Limb (tissue), 2 donors: Measurements from ENCODE around the gene NEDD8.
"Not testable (repeated sequence)": the region's sequence is repeated elsewhere in the genome, so short reads cannot be mapped to it uniquely, and the experiment has no call there.

Experiments used
- DNase-seq, 2 donors: peaks; one replicate each; pipeline ENCODE4 v3.0.0-alpha.2; 2016; ENCODE audit errors: extremely low spot score in 2 of 2

Gene NEDD8

GRCh38 chr14:24247422-24247821 is 15.3 kb upstream of the NEDD8 start:
- no peak for DNase-seq

GRCh38 chr14:24246765-24247212 is 14.6 kb upstream of the NEDD8 start:
- no peak for DNase-seq

- DNase-seq, result not testable (repeated sequence)
Measured at GRCh38 chr14:24245350-24245749, 13.2 kb upstream of the NEDD8 start.

- DNase-seq, result no peak
Measured at GRCh38 chr14:24243336-24243836, 11.2 kb upstream of the NEDD8 start.

- peak; percentile 95 to 96 for DNase-seq
Measured at GRCh38 chr14:24241829-24242443, 9.8 kb upstream of the NEDD8 start.

- DNase-seq, result no peak
Measured at GRCh38 chr14:24240110-24240918, 8.1 kb upstream of the NEDD8 start.

- DNase-seq, result no peak
Measured at GRCh38 chr14:24238527-24239037, 6.4 kb upstream of the NEDD8 start.

GRCh38 chr14:24238123-24238522 is 6.0 kb upstream of the NEDD8 start:
- no peak for DNase-seq

GRCh38 chr14:24237463-24237955 is 5.3 kb upstream of the NEDD8 start:
- no peak for DNase-seq

- DNase-seq, result no peak
Measured at GRCh38 chr14:24236689-24237462, 4.7 kb upstream of the NEDD8 start.

GRCh38 chr14:24235804-24236688 is 3.9 kb upstream of the NEDD8 start:
- DNase-seq, result no peak

GRCh38 chr14:24234095-24235005 is 2.2 kb upstream of the NEDD8 start:
- DNase-seq, result no peak

- DNase-seq, result no peak
Measured at GRCh38 chr14:24233538-24233866, 1.3 kb upstream of the NEDD8 start.

- DNase-seq, result no peak
Measured at GRCh38 chr14:24232645-24233537, 724 bp upstream of the NEDD8 start, which contains the start of gene GMPR2. TSS of gene GMPR2 (plus strand) at chr14:24232929. CDS start at chr14:24233254, 325 bp downstream.

- DNase-seq, result peak in 1 of 2 donors; percentile 42
Measured at GRCh38 chr14:24231263-24232120, 675 bp downstream of the NEDD8 start.

- no peak for DNase-seq
Measured at GRCh38 chr14:24228902-24229301, 3.3 kb downstream of the NEDD8 start.

GRCh38 chr14:24226473-24226872 is 5.7 kb downstream of the NEDD8 start:
- DNase-seq, result no peak
